GM10266 (cell line): ENCODE data around the gene ANKRD44.

ENCODE experiments used
- DNase-seq: peaks from one replicate; pipeline ENCODE4 v3.0.0; 2012; ENCODE audit errors: extremely low spot score
- CTCF ChIP-seq: IDR thresholded peaks from 2 replicates; pipeline ENCODE4 v1.5.1; 2012; ENCODE audit warnings: mild to moderate bottlenecking, low read depth; ENCODE audit not compliant: control insufficient read depth, insufficient read depth; ENCODE audit errors: missing control alignments

Gene ANKRD44

GRCh38 chr2:197265924-197266323 is 44.7 kb downstream of the ANKRD44 start:
- no peak for TF ChIP-seq CTCF
- DNase-seq, result no peak

GRCh38 chr2:197265036-197265435 is 45.5 kb downstream of the ANKRD44 start:
- DNase-seq, result no peak
- TF ChIP-seq CTCF, result no peak

DNA sequence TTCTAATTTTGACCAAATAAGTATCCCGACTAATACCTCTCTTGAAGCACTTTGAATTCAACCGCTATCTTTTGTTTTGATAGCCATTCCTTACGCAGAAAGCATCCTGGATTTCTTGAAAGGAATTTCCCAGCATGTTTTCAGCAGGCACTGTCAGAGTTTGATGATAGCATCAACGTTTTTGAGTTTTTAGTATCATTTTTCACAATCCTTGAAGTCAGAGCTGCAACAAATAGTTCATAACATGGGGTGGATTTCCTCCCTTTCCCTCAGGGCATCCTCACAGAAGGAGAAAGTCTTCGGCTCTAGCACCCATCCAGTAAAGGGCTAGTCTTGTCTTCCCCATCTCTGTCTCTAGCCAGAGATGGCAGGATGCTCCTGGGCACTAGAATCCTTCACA is 46.2 kb downstream of the ANKRD44 start:
- no peak for DNase-seq
- TF ChIP-seq CTCF, result no peak

- DNase-seq, result no peak
- no peak for TF ChIP-seq CTCF
Measured at GRCh38 chr2:197263077-197263476, 47.5 kb downstream of the ANKRD44 start.

GRCh38 chr2:197261808-197262226 is 48.8 kb downstream of the ANKRD44 start:
- TF ChIP-seq CTCF, result no peak
- DNase-seq, result peak; percentile 39

DNA sequence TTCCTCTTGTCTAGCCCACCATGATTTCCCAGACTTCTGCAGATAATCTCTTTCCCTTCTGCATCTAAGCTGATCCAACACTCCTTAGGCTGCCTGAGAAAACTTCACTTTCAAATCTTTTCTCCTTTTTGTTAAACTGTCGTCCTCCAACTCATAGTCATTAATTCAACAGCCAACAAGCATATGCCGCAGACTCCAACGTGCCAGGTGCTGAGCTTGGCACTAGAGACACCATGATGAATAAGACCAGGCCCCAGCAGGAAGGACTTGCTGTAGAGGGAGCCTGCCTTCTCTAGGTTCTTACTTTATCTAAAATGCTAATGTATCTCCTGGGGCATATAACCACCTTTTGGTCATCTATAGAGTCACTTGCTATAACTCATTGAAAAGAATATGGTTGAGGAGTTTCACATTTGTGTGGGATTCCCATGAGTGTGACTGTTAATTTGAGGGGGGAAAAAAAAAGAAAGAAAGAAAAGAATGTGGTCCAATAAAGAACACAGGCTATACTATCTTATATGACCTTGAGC is 51.0 kb downstream of the ANKRD44 start:
- TF ChIP-seq CTCF, result no peak
- DNase-seq, result no peak

- TF ChIP-seq CTCF, result no peak
- no peak for DNase-seq
Measured at GRCh38 chr2:197258580-197258979, 52.0 kb downstream of the ANKRD44 start.
